ENCODE results near the gene PAPSS2. TPM values are rescaled to one million over a fixed set of nuclear protein-coding genes. Genes with fewer than 3 reads are reported as not detected.

PAPSS2 gene
- total RNA-seq, 1 donor from 2014 or later, result 137 TPM

- ATAC-seq, result no peak
- Histone ChIP-seq H3K9me3 (no peaks in the 10 kb centered on the region), H3K27me3 (ENCODE audit: low read depth) (no peaks in the 10 kb centered on the region), H3K27ac (no peak overlapping the region), H3K36me3 (peaks cover 14% of the 10 kb centered on the region), H3K4me1 (no peaks in the 10 kb centered on the region), H3K4me3 (no peak overlapping the region)
- intact Hi-C loops (cut with DNase I), result no loop called here
- DNase-seq, result no peak
- TF ChIP-seq, protein P1, sequence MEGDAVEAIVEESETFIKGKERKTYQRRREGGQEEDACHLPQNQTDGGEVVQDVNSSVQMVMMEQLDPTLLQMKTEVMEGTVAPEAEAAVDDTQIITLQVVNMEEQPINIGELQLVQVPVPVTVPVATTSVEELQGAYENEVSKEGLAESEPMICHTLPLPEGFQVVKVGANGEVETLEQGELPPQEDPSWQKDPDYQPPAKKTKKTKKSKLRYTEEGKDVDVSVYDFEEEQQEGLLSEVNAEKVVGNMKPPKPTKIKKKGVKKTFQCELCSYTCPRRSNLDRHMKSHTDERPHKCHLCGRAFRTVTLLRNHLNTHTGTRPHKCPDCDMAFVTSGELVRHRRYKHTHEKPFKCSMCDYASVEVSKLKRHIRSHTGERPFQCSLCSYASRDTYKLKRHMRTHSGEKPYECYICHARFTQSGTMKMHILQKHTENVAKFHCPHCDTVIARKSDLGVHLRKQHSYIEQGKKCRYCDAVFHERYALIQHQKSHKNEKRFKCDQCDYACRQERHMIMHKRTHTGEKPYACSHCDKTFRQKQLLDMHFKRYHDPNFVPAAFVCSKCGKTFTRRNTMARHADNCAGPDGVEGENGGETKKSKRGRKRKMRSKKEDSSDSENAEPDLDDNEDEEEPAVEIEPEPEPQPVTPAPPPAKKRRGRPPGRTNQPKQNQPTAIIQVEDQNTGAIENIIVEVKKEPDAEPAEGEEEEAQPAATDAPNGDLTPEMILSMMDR (IDR thresholded peaks at IDR 0.05), result no peak
Measured at GRCh38 chr10:87705339-87705738, 45.7 kb downstream of the PAPSS2 start.

- Histone ChIP-seq H3K36me3 (peaks cover 24% of the 10 kb centered on the region), H3K4me1 (no peaks in the 10 kb centered on the region), H3K27me3 (ENCODE audit: low read depth) (no peaks in the 10 kb centered on the region), H3K4me3 (no peak overlapping the region), H3K9me3 (no peaks in the 10 kb centered on the region), H3K27ac (no peak overlapping the region)
- intact Hi-C loops (cut with DNase I), result no loop called here
- TF ChIP-seq, protein P1 (IDR thresholded peaks at IDR 0.05), result no peak
- ATAC-seq, result no peak
- DNase-seq, result no peak
Measured at GRCh38 chr10:87706731-87707130, 47.1 kb downstream of the PAPSS2 start.

GRCh38 chr10:87707254-87707653 is 47.6 kb downstream of the PAPSS2 start:
- no peak overlapping the region for H3K27ac ChIP-seq
- DNase-seq, result no peak
- peaks cover 27% of the 10 kb centered on the region for H3K36me3 ChIP-seq
- no peaks in the 10 kb centered on the region for H3K4me1 ChIP-seq
- intact Hi-C loops (cut with DNase I), result no loop called here
- H3K9me3 ChIP-seq, result no peaks in the 10 kb centered on the region
- H3K27me3 ChIP-seq (ENCODE audit: low read depth), result no peaks in the 10 kb centered on the region
- H3K4me3 ChIP-seq, result no peak overlapping the region
- TF ChIP-seq, protein P1 (IDR thresholded peaks at IDR 0.05), result no peak
- ATAC-seq, result no peak

- H3K36me3 ChIP-seq, result peaks cover 74% of the 10 kb centered on the region
- no peaks in the 10 kb centered on the region for H3K9me3 ChIP-seq
- ATAC-seq, result peak in 1 of 2 donors; percentile 57
- no peaks in the 10 kb centered on the region for H3K27me3 ChIP-seq (ENCODE audit: low read depth)
- TF ChIP-seq, protein P1 (IDR thresholded peaks at IDR 0.05), result no peak
- intact Hi-C loops (cut with DNase I), result no loop called here
- H3K4me1 ChIP-seq, result peaks cover 44% of the 10 kb centered on the region
- H3K27ac ChIP-seq, result peak overlapping the region; percentile 54
- no peak for DNase-seq
- no peak overlapping the region for H3K4me3 ChIP-seq
Measured at GRCh38 chr10:87712913-87713616, 53.4 kb downstream of the PAPSS2 start.

GRCh38 chr10:87713707-87714106 is 54.0 kb downstream of the PAPSS2 start:
- TF ChIP-seq, protein P1 (IDR thresholded peaks at IDR 0.05), result no peak
- intact Hi-C loops (cut with DNase I), result no loop called here
- DNase-seq, result no peak
- H3K4me3 ChIP-seq, result no peak overlapping the region
- peaks cover 78% of the 10 kb centered on the region for H3K36me3 ChIP-seq
- H3K27ac ChIP-seq, result peak overlapping the region; percentile 54
- no peaks in the 10 kb centered on the region for H3K27me3 ChIP-seq (ENCODE audit: low read depth)
- ATAC-seq, result peak in 1 of 2 donors; percentile 28
- H3K9me3 ChIP-seq, result no peaks in the 10 kb centered on the region
- peaks cover 44% of the 10 kb centered on the region for H3K4me1 ChIP-seq
